Left lung (tissue), 10 donors: ENCODE results near the gene NCK1. TPM values are rescaled to one million over a fixed set of nuclear protein-coding genes. Genes with fewer than 3 reads are reported as not detected.

Experiments used
- ATAC-seq: fragments of 200-7000 bp; cut with Tn5 transposase; one replicate; pipeline ENCODE4 v1.9.1; 2020; ENCODE audit warnings: moderate library complexity
- DNase-seq, 4 donors: peaks; one replicate each; pipeline ENCODE4 v3.0.0-alpha.2; 2013 to 2020
- H3K27ac ChIP-seq, 2 donors: fragments of 200-600 bp; sonication (generic) in 1 of 2; one replicate each; pipeline versions ENCODE4 v1.5.0 to v1.8.0; 2020 to 2021
- H3K27me3 ChIP-seq, 2 donors: fragments of 200-600 bp; sonication (generic) in 1 of 2; one replicate each; pipeline versions ENCODE4 v1.5.0 to v1.8.0; 2020 to 2021
- H3K36me3 ChIP-seq, 2 donors: fragments of 200-600 bp; sonication (generic) in 1 of 2; one replicate each; pipeline versions ENCODE4 v1.5.0 to v1.8.0; 2020 to 2021
- H3K4me1 ChIP-seq, 2 donors: fragments of 200-600 bp; one replicate each; pipeline ENCODE4 v1.8.0; 2021
- H3K4me3 ChIP-seq, 2 donors: fragments of 200-600 bp; sonication (generic) in 1 of 2; one replicate each; pipeline versions ENCODE4 v1.5.0 to v1.8.0; 2020 to 2021; ENCODE audit warnings: mild to moderate bottlenecking in 1 of 2
- H3K9me3 ChIP-seq, 2 donors: fragments of 200-600 bp; sonication (generic) in 1 of 2; one replicate each; pipeline versions ENCODE4 v1.5.0 to v1.8.0; 2020 to 2021
- intact Hi-C, 2 donors: fragments of 100-400 bp; cut with DNase I; formaldehyde crosslinking; loops; one replicate each; pipeline versions ENCODE4 v1.11.2 to v1.14.2; 2022
- polyA plus RNA-seq, 6 donors: library from polyadenylated mRNA; unstranded; fragments of 120-200 nt; gene quantifications; one replicate each; pipeline ENCODE4 v1.2.1, GENCODE V29; 2013; ENCODE audit not compliant: insufficient read length in 6 of 6
- total RNA-seq, 2 donors: library from RNA; stranded (reverse); fragmentation: NEBNext Ultra II Directional; extraction: Animal tissue kit (Norgen Biotek cat#: 25700); gene quantifications; one replicate each; pipeline ENCODE4 v1.2.1, GENCODE V29; 2021
- TF ChIP-seq, protein P1 (sequence below), 2 donors: fragments of 200-600 bp; sonication (generic) in 1 of 2; IDR thresholded peaks; one replicate each; pipeline versions ENCODE4 v1.5.0 to v1.8.0; 2021; ENCODE audit warnings: antibody characterized with exemption in 2 of 2
- donor health status: DM: no; HTN: yes; CAD: no.
- donor health status: DM: no; HTN: no; CAD: no.

Gene NCK1
- total and polyA plus RNA-seq, 8 donors, result 31.9 to 54.6 (median 47.7) TPM

DNA sequence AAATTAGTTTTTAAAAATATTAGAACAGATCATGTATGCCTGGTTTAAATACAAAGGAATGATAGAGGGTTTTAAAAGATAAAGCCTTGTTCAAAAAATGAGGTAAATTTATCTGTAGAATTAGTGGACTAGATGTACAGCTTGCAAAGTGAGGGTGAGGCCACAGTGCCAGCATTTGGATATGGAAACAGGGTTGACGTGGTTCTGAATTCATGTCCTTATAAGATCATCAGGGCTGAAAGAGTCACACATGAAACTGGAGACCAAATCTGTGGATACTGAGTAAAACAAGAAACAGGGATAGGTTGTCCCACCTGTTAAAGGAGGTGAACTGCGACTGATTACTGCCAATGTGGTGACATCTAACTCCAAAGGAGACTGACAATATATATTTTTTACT is 46.3 kb downstream of the NCK1 start:
- Histone ChIP-seq H3K4me3 (no peak overlapping the region), H3K27ac (no peak overlapping the region), H3K27me3 (no peaks in the 10 kb centered on the region), H3K4me1 (peaks cover 0 to 28% of the 10 kb centered on the region in 2 donors), H3K36me3 (no peaks in the 10 kb centered on the region), H3K9me3 (peaks cover 0 to 15% of the 10 kb centered on the region in 2 donors)
- ATAC-seq (no peak), DNase-seq (no peak)
- TF ChIP-seq, protein P1, sequence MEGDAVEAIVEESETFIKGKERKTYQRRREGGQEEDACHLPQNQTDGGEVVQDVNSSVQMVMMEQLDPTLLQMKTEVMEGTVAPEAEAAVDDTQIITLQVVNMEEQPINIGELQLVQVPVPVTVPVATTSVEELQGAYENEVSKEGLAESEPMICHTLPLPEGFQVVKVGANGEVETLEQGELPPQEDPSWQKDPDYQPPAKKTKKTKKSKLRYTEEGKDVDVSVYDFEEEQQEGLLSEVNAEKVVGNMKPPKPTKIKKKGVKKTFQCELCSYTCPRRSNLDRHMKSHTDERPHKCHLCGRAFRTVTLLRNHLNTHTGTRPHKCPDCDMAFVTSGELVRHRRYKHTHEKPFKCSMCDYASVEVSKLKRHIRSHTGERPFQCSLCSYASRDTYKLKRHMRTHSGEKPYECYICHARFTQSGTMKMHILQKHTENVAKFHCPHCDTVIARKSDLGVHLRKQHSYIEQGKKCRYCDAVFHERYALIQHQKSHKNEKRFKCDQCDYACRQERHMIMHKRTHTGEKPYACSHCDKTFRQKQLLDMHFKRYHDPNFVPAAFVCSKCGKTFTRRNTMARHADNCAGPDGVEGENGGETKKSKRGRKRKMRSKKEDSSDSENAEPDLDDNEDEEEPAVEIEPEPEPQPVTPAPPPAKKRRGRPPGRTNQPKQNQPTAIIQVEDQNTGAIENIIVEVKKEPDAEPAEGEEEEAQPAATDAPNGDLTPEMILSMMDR (IDR thresholded peaks at IDR 0.05), result no peak
- intact Hi-C loops, result no loop called here

DNA sequence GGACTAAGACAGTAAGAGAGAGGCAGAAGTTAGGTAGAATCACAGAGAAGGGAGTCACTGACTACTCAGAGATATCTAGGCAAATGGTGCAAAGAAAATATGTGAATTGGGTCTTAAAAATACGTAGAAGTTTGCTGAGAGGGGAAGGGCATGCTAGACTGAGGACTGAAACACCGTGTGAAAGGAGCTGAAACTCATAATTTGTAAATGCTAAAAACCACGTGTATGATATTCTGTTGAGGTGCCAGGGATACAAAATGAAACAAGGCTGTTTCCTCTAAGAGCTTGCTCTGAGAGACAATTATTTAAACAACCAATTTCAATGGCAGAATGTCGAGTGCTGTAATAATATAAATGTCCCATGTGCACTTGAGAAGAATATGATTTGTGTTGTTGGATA is 47.2 kb downstream of the NCK1 start:
- Histone ChIP-seq H3K4me3 (no peak overlapping the region), H3K27me3 (no peaks in the 10 kb centered on the region), H3K4me1 (peaks cover 0 to 32% of the 10 kb centered on the region in 2 donors), H3K9me3 (peaks cover 0 to 7% of the 10 kb centered on the region in 2 donors), H3K36me3 (no peaks in the 10 kb centered on the region), H3K27ac (peak overlapping the region in 1 of 2 donors; percentile 54)
- intact Hi-C loops, result no loop called here
- no peak for DNase-seq
- TF ChIP-seq, protein P1 (IDR thresholded peaks at IDR 0.05), result no peak
- ATAC-seq, result no peak

DNA sequence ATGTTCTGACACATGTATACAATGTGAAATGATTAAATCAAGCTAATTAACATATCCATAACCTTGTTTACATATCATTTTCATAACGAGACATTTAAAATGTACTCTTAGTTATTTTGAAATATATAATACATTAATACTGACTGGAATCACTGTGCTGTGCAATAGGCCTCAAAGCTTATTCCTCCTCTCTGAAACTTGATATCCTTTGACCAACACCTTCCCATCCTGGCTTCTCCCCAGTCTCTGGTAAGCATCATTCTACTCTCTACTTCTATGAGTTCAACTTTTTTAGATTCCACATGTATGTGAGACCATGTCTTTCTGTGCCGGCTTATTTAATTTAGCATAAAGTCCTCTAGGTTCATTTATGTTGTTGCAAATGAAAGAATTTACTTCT is 48.7 kb downstream of the NCK1 start:
- Histone ChIP-seq H3K27ac (no peak overlapping the region), H3K27me3 (no peaks in the 10 kb centered on the region), H3K9me3 (no peaks in the 10 kb centered on the region), H3K36me3 (no peaks in the 10 kb centered on the region), H3K4me1 (peaks cover 0 to 40% of the 10 kb centered on the region in 2 donors), H3K4me3 (no peak overlapping the region)
- TF ChIP-seq, protein P1 (IDR thresholded peaks at IDR 0.05), result no peak
- intact Hi-C loops, result no loop called here
- DNase-seq (no peak), ATAC-seq (no peak)

DNA sequence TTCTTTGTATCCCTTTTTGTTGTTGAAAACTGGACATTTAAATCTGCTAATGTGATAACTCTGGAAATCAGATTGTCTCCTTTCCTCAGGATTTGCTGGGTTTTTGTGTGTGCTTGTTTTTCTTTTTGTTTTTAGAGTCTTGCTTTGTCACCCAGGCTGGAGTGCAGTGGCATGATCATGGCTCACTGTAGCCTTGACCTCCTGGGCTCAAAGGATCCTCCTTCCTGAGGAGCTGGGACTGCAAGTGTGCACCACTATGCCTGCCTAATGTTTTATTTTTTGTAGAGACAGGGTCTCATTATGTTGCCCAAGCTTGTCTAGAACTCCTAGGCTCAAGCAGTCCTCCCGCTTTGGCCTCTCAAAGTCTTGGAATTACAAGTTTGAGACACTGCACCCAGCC is 51.2 kb downstream of the NCK1 start:
- Histone ChIP-seq H3K9me3 (no peaks in the 10 kb centered on the region), H3K4me3 (no peak overlapping the region), H3K27me3 (no peaks in the 10 kb centered on the region), H3K27ac (no peak overlapping the region), H3K36me3 (no peaks in the 10 kb centered on the region), H3K4me1 (peaks cover 0 to 47% of the 10 kb centered on the region in 2 donors)
- no peak for ATAC-seq
- TF ChIP-seq, protein P1 (IDR thresholded peaks at IDR 0.05), result no peak
- DNase-seq, result no peak
- intact Hi-C loops, result no loop called here

DNA sequence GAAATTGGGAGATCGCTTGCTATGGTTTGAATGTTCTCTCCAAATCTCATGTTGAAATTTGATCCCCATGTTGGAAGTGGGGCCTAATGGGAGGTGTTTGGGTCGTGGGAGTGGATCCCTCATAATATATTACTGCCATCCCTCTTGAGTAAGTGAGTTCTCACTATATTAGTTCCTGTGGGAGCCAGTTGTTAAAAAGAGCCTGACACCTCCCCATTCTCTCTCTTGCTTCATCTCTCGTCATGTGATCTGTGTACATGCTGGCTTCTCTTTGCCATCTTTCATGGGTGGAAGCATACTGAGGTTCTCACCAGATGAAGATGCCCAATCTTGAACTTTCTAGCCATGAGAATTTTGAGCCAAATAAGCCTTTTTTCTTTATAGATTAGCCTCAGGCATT is 52.7 kb downstream of the NCK1 start:
- ATAC-seq, result no peak
- TF ChIP-seq, protein P1 (IDR thresholded peaks at IDR 0.05), result no peak
- intact Hi-C loops, result no loop called here
- Histone ChIP-seq H3K4me3 (no peak overlapping the region), H3K27ac (no peak overlapping the region), H3K36me3 (no peaks in the 10 kb centered on the region), H3K27me3 (no peaks in the 10 kb centered on the region), H3K9me3 (no peaks in the 10 kb centered on the region), H3K4me1 (peaks cover 0 to 46% of the 10 kb centered on the region in 2 donors)
- DNase-seq, result no peak
